Peyer's patch (tissue), 4 donors: ENCODE measurements around the gene STAMBPL1.

Experiments
- CTCF ChIP-seq, 6 experiments: fragments of 450-650 bp in 4 of 6; fragments of 200-600 bp in 2 of 6; sonication (generic) in 1 of 6; IDR thresholded peaks; one replicate each; pipeline ENCODE4 v1.5.1; 2017 to 2019; ENCODE audit warnings: antibody characterized with exemption in 6 of 6, mild to moderate bottlenecking in 3 of 6, moderate library complexity in 1 of 6
- POLR2A ChIP-seq, 2 donors: fragments of 450-650 bp; IDR thresholded peaks; one replicate each; pipeline ENCODE4 v1.5.1; 2017; ENCODE audit warnings: antibody characterized with exemption in 2 of 2, mild to moderate bottlenecking in 2 of 2, moderate library complexity in 2 of 2

- TF ChIP-seq CTCF (IDR thresholded peaks at IDR 0.05) (no peak), POLR2A (IDR thresholded peaks at IDR 0.05) (no peak)
Measured at GRCh38 chr10:88881922-88882645, 2.0 kb downstream of the STAMBPL1 start.
